GM18861 (cell line): ENCODE data around the gene ZNF280C.
"Not testable (repeated sequence)": the region's sequence is repeated elsewhere in the genome, so short reads cannot be mapped to it uniquely, and the experiment has no call there.

Source experiments
- ATAC-seq: cut with Tn5 transposase; IDR thresholded peaks from one replicate; pipeline ENCODE4 v1.9.1; 2021; ENCODE audit not compliant: unreplicated experiment

The ZNF280C gene

GRCh38 chrX:130262231-130262630 is 6.5 kb downstream of the ZNF280C start:
- no peak for ATAC-seq

- ATAC-seq, result no peak
These were observed 7.3 kb downstream of the ZNF280C start for GRCh38 chrX:130261296-130261893.

- no peak for ATAC-seq
These were observed 8.4 kb downstream of the ZNF280C start for GRCh38 chrX:130260316-130260715.

GRCh38 chrX:130253916-130254315 is 14.8 kb downstream of the ZNF280C start:
- no peak for ATAC-seq

- ATAC-seq, result no peak
These were observed 17.0 kb downstream of the ZNF280C start for GRCh38 chrX:130251671-130252070.

- ATAC-seq, result no peak
These were observed 20.7 kb downstream of the ZNF280C start for GRCh38 chrX:130247996-130248395.

GRCh38 chrX:130246084-130246483 is 22.6 kb downstream of the ZNF280C start:
- ATAC-seq, result no peak

- no peak for ATAC-seq
These were observed 23.3 kb downstream of the ZNF280C start for GRCh38 chrX:130245441-130245840.

GRCh38 chrX:130231184-130231583 is 37.5 kb downstream of the ZNF280C start:
- not testable (repeated sequence) for ATAC-seq

- ATAC-seq, result no peak
These were observed 39.8 kb downstream of the ZNF280C start for GRCh38 chrX:130228871-130229270.

- no peak for ATAC-seq
These were observed 43.9 kb downstream of the ZNF280C start for GRCh38 chrX:130224810-130225209.

GRCh38 chrX:130216320-130216719 is 52.4 kb downstream of the ZNF280C start:
- no peak for ATAC-seq

- ATAC-seq, result no peak
These were observed 55.3 kb downstream of the ZNF280C start for GRCh38 chrX:130213376-130213775.

- ATAC-seq, result no peak
These were observed 56.3 kb downstream of the ZNF280C start for GRCh38 chrX:130212371-130212770.

- no peak for ATAC-seq
These were observed 57.1 kb downstream of the ZNF280C start for GRCh38 chrX:130211415-130212186.

- ATAC-seq, result no peak
These were observed 64.1 kb downstream of the ZNF280C start for GRCh38 chrX:130204647-130205046.

GRCh38 chrX:130197464-130197863 is 71.2 kb downstream of the ZNF280C start:
- no peak for ATAC-seq

- no peak for ATAC-seq
These were observed 72.2 kb downstream of the ZNF280C start for GRCh38 chrX:130196466-130196865.

- no peak for ATAC-seq
These were observed 77.9 kb downstream of the ZNF280C start for GRCh38 chrX:130190801-130191200.

GRCh38 chrX:130186651-130187050 is 82.0 kb downstream of the ZNF280C start:
- ATAC-seq, result no peak

GRCh38 chrX:130184857-130185256 is 83.8 kb downstream of the ZNF280C start:
- ATAC-seq, result no peak

- no peak for ATAC-seq
These were observed 84.5 kb downstream of the ZNF280C start for GRCh38 chrX:130184168-130184567.
